ENCODE measurements around the gene SYNE1. TPM values are rescaled to one million over a fixed set of nuclear protein-coding genes. Genes with fewer than 3 reads are reported as not detected.

SYNE1 gene
- total RNA-seq, 2 experiments from 2014 or later: 17.7 to 24.0 TPM

DNA sequence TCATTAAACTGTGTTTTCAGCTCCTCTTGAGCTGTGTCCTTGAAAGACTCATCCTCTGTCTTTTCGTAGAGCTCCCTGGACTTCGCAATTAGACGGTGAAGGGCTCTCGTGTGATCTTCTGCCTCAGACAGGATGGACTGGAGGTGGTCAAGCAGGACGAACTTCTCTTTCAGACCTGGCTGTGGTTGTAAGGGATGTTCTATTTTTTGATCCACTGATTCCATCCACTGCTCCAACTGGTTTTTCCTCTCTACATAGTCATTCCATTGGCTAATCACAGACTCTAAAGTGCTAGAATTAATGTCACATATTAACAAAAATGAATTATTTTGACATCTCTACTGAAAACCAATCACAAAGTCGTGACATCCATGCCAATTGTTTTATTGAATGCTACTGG lies 250.1 kb downstream of the SYNE1 start:
- Mint-ChIP-seq H3K4me1 (ENCODE audit: low read depth) (no peaks in the 10 kb centered on the region), H3K27ac (no peak overlapping the region), H3K4me3 (no peak overlapping the region), H3K27me3 (ENCODE audit: low read depth) (peaks cover 18% of the 10 kb centered on the region), H3K9me3 (no peaks in the 10 kb centered on the region), H3K36me3 (ENCODE audit: low read depth) (no peaks in the 10 kb centered on the region)
- DNase-seq: no peak
- intact Hi-C loops (cut with micrococcal nuclease): no loop called here
- CTCF ChIA-PET: no interaction called here

DNA sequence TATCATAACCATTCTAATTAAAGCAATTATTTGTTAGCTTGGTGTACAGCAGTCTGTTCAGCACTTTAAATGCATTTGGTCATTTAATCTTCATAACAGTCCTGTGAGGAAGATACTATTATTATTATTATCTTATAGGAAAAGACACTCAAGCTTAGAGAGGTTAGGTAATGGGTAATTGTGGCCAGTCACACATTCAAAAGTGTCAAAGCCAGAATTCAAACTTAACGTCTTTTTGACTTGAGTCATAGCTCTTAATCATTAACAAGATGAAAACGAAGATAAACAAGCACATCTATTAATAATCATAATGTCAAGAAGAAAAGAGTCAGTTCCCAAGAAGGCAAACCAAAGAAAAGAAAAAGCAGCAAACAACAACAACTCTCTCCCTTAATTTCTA lies 251.0 kb downstream of the SYNE1 start:
- intact Hi-C loops (cut with micrococcal nuclease): no loop called here
- Mint-ChIP-seq H3K27me3 (ENCODE audit: low read depth) (peaks cover 20% of the 10 kb centered on the region), H3K36me3 (ENCODE audit: low read depth) (no peaks in the 10 kb centered on the region), H3K27ac (no peak overlapping the region), H3K4me1 (ENCODE audit: low read depth) (no peaks in the 10 kb centered on the region), H3K4me3 (no peak overlapping the region), H3K9me3 (no peaks in the 10 kb centered on the region)
- CTCF ChIA-PET: no interaction called here
- DNase-seq: no peak

DNA sequence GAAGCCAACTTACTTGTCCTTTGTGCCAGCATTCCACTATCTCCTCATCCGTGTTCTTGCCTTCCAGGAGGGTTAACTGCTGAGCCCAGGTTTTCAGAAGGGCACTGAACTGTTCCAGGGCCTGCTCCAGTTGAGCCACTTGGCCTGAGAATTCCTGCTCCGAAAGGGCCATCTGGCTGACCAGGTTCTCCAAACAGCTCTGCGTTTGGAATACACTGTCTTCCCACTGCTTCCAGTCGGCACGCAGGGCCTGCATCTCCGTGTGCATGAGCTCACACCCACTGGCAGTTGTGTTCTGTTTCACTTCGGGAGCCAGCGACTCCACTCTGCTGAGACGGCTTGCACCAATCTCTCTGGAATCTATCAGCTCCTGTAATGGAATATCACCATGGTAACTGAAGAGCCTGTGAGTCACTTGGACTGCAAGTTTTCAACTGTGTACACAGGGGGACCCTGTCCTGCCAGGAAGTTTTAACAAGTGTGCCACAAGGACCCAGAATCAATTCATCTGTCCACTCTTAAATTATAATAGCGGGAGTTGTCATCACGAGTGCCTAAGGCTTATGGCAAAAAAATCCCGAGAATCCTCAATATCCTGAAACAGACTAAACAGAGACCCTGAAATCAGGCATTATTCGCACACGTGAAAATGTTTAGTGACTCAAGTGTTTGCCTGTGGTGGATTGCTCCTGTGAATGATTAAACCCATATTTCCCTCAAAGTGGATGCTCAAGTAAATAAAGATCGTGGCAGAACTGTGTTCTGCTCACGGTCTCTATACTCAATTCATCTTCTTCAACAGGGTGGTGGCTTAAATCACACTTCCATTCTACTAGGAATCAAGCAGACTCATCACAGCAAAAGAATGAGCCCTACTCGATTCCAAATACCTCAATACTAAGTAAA lies 255.9 kb downstream of the SYNE1 start:
- H3K36me3 Mint-ChIP-seq (ENCODE audit: low read depth): no peaks in the 10 kb centered on the region
- no peaks in the 10 kb centered on the region for H3K4me1 Mint-ChIP-seq (ENCODE audit: low read depth)
- CTCF ChIA-PET: no interaction called here
- H3K9me3 Mint-ChIP-seq: no peaks in the 10 kb centered on the region
- intact Hi-C loops (cut with micrococcal nuclease): no loop called here
- no peak overlapping the region for H3K4me3 Mint-ChIP-seq
- DNase-seq: no peak
- H3K27ac Mint-ChIP-seq: no peak overlapping the region
- H3K27me3 Mint-ChIP-seq (ENCODE audit: low read depth): peaks cover 13% of the 10 kb centered on the region

DNA sequence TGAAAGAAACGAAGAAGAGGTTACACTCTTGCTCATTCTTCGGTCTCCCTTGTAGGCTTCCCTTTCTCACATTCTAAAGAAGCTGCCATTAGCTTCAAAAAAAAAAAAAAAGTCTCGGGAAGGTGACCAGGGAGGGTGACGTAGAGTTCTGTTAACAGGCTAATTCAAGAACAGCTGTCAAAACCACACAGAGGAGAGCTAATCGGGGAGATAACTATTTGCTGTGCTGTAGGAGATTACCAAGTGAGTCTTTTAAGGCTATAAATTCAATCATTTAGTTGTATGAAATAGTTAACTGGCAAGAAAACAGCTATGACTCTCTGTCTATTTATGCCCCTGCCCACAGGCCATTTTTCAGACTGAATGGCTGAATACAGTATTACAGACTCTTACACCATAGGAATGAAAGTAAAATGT lies 256.8 kb downstream of the SYNE1 start:
- H3K4me3 Mint-ChIP-seq: no peak overlapping the region
- DNase-seq: no peak
- H3K27ac Mint-ChIP-seq: no peak overlapping the region
- no peaks in the 10 kb centered on the region for H3K4me1 Mint-ChIP-seq (ENCODE audit: low read depth)
- no peaks in the 10 kb centered on the region for H3K9me3 Mint-ChIP-seq
- CTCF ChIA-PET: interaction anchor here (0.8 kb wide), 1 partner anchor 10 kb away, joined by 4 read pairs; no protein-coding TSS in a partner anchor
- peaks cover 12% of the 10 kb centered on the region for H3K27me3 Mint-ChIP-seq (ENCODE audit: low read depth)
- intact Hi-C loops (cut with micrococcal nuclease): no loop called here
- H3K36me3 Mint-ChIP-seq (ENCODE audit: low read depth): no peaks in the 10 kb centered on the region

DNA sequence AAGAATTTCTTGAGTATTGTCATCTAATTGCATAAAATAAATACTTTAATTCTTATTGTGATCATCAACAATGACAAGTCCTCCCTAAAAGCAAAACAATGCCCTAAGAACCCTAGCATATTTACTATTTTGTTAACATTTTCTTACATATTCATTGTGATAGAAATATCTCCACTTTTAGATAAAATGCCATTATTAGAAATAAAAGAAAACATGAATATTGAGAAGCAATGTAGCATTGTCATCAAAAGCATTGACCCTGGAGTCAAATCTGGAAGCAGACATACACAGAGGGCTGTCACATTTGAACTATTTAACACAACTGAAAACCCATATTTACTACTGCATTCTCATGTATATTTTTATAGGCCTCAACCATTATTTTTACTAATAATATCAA lies 257.7 kb downstream of the SYNE1 start:
- H3K4me3 Mint-ChIP-seq: no peak overlapping the region
- peaks cover 12% of the 10 kb centered on the region for H3K27me3 Mint-ChIP-seq (ENCODE audit: low read depth)
- no peaks in the 10 kb centered on the region for H3K9me3 Mint-ChIP-seq
- no peaks in the 10 kb centered on the region for H3K36me3 Mint-ChIP-seq (ENCODE audit: low read depth)
- intact Hi-C loops (cut with micrococcal nuclease): no loop called here
- CTCF ChIA-PET: no interaction called here
- no peaks in the 10 kb centered on the region for H3K4me1 Mint-ChIP-seq (ENCODE audit: low read depth)
- DNase-seq: no peak
- no peak overlapping the region for H3K27ac Mint-ChIP-seq

DNA sequence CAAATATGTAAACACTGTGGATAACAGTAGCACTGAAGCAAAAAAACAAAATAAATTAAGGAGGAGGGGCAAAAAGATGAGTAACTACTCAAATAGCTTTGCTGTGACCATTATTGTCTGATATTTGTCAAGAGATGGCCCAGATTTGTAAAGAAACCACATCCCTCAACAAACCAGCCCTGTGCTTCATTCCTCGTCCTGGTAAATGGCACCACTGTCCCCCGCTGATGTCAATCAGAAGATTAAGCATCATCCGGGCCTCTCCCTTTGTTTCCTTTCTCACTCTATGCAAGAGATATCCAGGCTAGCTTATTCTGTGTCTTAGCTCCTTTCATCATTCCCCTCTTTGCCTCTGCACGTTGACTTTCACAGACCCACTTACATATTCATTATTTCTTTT lies 259.0 kb downstream of the SYNE1 start:
- DNase-seq: no peak
- CTCF ChIA-PET: no interaction called here
- Mint-ChIP-seq H3K4me3 (no peak overlapping the region), H3K27ac (no peak overlapping the region), H3K36me3 (ENCODE audit: low read depth) (no peaks in the 10 kb centered on the region), H3K9me3 (no peaks in the 10 kb centered on the region), H3K27me3 (ENCODE audit: low read depth) (peaks cover 3% of the 10 kb centered on the region), H3K4me1 (ENCODE audit: low read depth) (no peaks in the 10 kb centered on the region)
- intact Hi-C loops (cut with micrococcal nuclease): no loop called here

DNA sequence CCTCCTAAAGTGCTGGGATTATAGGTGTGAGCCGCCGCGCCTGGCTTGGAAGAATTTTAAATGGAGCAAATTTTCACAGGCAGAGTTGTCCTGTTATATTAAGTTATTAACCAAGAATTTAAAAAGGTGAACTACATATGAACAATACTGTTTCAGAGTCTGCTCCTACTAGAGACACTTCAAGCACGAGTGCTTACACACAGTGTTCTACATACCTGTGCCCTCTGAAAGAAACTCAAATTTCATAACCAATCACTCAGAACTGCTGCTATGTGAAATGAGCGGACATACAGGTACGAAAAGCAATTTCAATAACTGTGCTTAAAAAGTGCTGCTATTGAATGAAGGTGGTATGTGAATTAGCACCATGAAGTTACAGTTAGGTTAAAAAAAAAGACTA lies 262.0 kb downstream of the SYNE1 start:
- DNase-seq: no peak
- Mint-ChIP-seq H3K27ac (no peak overlapping the region), H3K36me3 (ENCODE audit: low read depth) (no peaks in the 10 kb centered on the region), H3K9me3 (no peaks in the 10 kb centered on the region), H3K4me1 (ENCODE audit: low read depth) (no peaks in the 10 kb centered on the region), H3K27me3 (ENCODE audit: low read depth) (peaks cover 7% of the 10 kb centered on the region), H3K4me3 (no peak overlapping the region)
- CTCF ChIA-PET: no interaction called here
- intact Hi-C loops (cut with micrococcal nuclease): no loop called here

DNA sequence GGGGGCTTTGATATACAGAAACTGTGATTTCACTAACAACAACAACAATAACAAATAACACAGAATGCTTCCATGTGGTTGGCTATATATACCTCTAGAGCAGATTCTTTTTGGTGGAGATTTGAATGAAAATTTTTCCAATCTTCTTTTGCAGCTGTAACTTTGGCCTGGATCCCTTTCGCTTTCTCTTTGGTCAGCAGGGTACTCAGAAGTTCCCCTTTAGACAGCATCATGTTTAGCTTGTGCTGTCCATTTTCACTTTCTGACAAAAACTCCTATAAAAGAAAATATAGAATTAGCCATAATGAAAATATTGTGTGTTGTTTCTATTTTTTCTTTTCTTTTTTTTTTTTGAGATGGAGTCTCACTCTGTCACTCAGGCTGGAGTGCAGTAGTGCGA lies 264.2 kb downstream of the SYNE1 start:
- Mint-ChIP-seq H3K36me3 (ENCODE audit: low read depth) (no peaks in the 10 kb centered on the region), H3K4me3 (no peak overlapping the region), H3K9me3 (no peaks in the 10 kb centered on the region), H3K27ac (no peak overlapping the region), H3K27me3 (ENCODE audit: low read depth) (peaks cover 14% of the 10 kb centered on the region), H3K4me1 (ENCODE audit: low read depth) (no peaks in the 10 kb centered on the region)
- intact Hi-C loops (cut with micrococcal nuclease): no loop called here
- CTCF ChIA-PET: interaction anchor here (0.6 to 1.0 kb wide), 2 partner anchors 13 to 58 kb away, joined by 3 to 4 read pairs; no protein-coding TSS in a partner anchor
- DNase-seq: no peak

DNA sequence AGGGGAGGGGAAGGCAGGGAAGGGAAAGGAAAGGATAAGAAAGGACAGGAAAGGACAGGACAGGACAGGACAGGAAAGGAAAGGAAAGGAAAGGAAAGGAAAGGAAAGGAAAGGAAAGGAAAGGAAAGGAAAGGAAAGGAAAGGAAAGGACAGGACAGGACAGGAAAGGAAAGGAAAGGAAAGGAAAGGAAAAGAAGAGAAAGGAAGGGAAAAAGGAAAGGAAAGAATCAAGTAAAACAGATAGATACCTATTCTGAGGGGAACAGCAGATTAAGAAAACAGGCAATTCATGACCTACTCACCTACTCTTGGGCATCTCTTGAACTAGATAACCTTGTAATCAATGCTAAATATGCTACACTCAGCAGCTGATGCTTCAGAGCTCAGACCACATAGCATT lies 265.4 kb downstream of the SYNE1 start:
- CTCF ChIA-PET: no interaction called here
- no peak for DNase-seq
- H3K4me3 Mint-ChIP-seq: no peak overlapping the region
- peaks cover 14% of the 10 kb centered on the region for H3K27me3 Mint-ChIP-seq (ENCODE audit: low read depth)
- no peaks in the 10 kb centered on the region for H3K36me3 Mint-ChIP-seq (ENCODE audit: low read depth)
- no peaks in the 10 kb centered on the region for H3K9me3 Mint-ChIP-seq
- intact Hi-C loops (cut with micrococcal nuclease): no loop called here
- no peak overlapping the region for H3K27ac Mint-ChIP-seq
- no peaks in the 10 kb centered on the region for H3K4me1 Mint-ChIP-seq (ENCODE audit: low read depth)

DNA sequence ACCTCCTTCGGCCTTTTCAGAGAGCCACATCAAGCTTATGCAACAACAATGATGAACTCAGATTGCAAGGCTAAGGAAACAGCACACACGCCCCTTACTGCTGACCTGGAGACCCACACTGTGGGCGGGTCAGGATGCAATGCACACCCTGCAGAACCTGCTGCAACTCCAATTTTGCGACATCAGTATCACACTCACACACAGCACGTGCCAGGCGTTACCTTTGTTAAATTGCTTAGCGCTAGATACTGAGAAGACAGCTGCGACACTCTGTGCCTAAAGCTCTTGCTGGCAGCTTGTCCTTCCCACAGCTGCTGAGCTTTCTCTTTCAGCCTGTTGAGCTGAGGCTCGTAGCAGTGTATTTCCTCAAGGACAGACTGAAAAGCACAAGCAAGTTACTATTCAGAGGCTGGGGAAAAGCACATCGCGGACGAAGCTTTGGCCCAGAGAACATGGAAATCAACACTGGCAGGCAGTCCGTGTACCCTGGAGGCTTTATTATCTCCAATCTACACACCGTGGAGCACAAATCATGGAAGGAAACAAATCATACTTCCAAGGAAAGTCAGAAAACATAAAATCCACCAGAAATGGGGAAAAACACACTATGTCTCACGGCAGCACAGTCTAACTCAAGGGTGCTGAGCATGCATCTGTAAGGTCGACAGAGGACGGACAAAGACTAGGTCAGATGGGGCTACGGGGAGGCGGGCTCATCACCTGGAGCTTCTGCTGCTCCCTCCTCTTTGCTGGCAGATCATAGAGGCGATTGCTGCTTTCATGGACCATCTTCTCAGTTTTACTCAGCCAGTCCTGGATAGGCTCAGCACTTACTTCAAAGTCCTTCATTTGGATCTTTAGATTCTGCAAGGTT lies 268.2 kb downstream of the SYNE1 start:
- Mint-ChIP-seq H3K4me3 (no peak overlapping the region), H3K27ac (no peak overlapping the region), H3K4me1 (ENCODE audit: low read depth) (no peaks in the 10 kb centered on the region), H3K9me3 (no peaks in the 10 kb centered on the region), H3K36me3 (ENCODE audit: low read depth) (no peaks in the 10 kb centered on the region), H3K27me3 (ENCODE audit: low read depth) (peaks cover 20% of the 10 kb centered on the region)
- no peak for DNase-seq
- CTCF ChIA-PET: no interaction called here
- intact Hi-C loops (cut with micrococcal nuclease): no loop called here

DNA sequence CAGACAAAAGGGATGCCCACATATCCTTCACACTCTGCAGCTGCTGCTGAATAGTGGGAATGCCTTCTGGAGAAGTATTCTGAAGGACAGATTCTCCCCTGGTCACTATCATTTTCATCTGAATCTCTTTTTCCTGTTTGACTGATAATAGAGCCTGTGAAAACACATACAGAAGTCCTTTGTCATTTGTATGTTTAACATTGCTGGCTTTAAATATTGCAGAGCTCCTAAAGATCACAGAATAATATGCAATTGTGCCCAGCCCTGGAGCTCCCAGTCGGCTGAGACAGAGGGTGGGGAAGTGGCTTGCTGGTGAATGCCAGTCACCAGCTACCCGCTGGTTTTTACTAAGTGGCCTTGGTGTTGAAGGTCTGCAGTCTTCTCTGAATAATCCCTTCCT lies 272.3 kb downstream of the SYNE1 start:
- H3K27me3 Mint-ChIP-seq (ENCODE audit: low read depth): peaks cover 11% of the 10 kb centered on the region

DNA sequence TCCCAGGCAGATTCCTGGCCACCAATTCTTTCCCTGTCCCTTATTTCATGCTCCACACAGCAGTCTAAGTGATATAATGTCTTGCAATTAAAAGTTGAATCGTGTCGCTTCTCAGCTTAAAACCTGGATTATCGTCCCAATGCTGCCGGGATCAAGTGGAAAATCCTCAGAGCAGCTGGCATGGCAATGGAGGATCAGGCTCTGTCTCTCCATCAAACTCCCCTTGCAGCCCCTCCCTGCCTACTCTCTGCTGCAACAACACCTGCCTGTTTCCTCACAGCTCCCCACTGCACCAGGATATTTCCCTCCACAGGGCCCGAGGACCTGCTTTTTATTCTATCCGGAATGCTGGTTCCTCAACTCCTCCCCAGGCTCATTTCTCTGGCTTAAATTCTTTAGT lies 277.1 kb downstream of the SYNE1 start:
- H3K4me1 Mint-ChIP-seq (ENCODE audit: low read depth): peaks cover 2% of the 10 kb centered on the region
- no peak overlapping the region for H3K4me3 Mint-ChIP-seq
- H3K27me3 Mint-ChIP-seq (ENCODE audit: low read depth): no peaks in the 10 kb centered on the region
- DNase-seq: no peak
- no peak overlapping the region for H3K27ac Mint-ChIP-seq
- H3K36me3 Mint-ChIP-seq (ENCODE audit: low read depth): no peaks in the 10 kb centered on the region
- no peaks in the 10 kb centered on the region for H3K9me3 Mint-ChIP-seq
- CTCF ChIA-PET: interaction anchor here (0.8 kb wide), 1 partner anchor 13 kb away, joined by 4 read pairs; no protein-coding TSS in a partner anchor
- intact Hi-C loops (cut with micrococcal nuclease): no loop called here

More for the DNA sequence above, 272.3 kb downstream of the SYNE1 start:
- CTCF ChIA-PET: no interaction called here
- Mint-ChIP-seq H3K27ac (no peak overlapping the region), H3K4me3 (no peak overlapping the region), H3K4me1 (ENCODE audit: low read depth) (no peaks in the 10 kb centered on the region), H3K9me3 (no peaks in the 10 kb centered on the region), H3K36me3 (ENCODE audit: low read depth) (no peaks in the 10 kb centered on the region)
- intact Hi-C loops (cut with micrococcal nuclease): no loop called here
- DNase-seq: no peak
